Neutrophil (primary cell): ENCODE measurements around the gene BMAL2.

Source experiments
- H3K27ac ChIP-seq: fragments of 200-600 bp; sonication (generic); 2 replicates; pipeline ENCODE4 v1.5.1; 2016; ENCODE audit warnings: mild to moderate bottlenecking, moderate library complexity
- H3K27me3 ChIP-seq: fragments of 200-600 bp; sonication (generic); 2 replicates; pipeline ENCODE4 v1.6.0; 2016; ENCODE audit warnings: mild to moderate bottlenecking
- H3K36me3 ChIP-seq: fragments of 200-600 bp; sonication (generic); 2 replicates; pipeline ENCODE4 v1.5.1; 2017
- H3K4me1 ChIP-seq, 2 experiments: fragments of 200-600 bp in 1 of 2; sonication (generic) in 1 of 2; 1 replicate in 1 of 2; 2 replicates in 1 of 2; pipeline versions ENCODE4 v1.5.1 to v1.6.1; 2013 to 2016; ENCODE audit warnings: low read depth in 1 of 2, low read length in 1 of 2, mild to moderate bottlenecking in 1 of 2, moderate library complexity in 1 of 2; ENCODE audit not compliant: control insufficient read depth in 1 of 2, insufficient read depth in 1 of 2
- H3K4me3 ChIP-seq, 2 experiments: fragments of 200-600 bp in 1 of 2; sonication (generic) in 1 of 2; 1 replicate in 1 of 2; 2 replicates in 1 of 2; pipeline ENCODE4 v1.5.1; 2013 to 2016; ENCODE audit warnings: low read depth in 1 of 2, low read length in 1 of 2, mild to moderate bottlenecking in 1 of 2, moderate library complexity in 1 of 2
- H3K9me3 ChIP-seq: fragments of 200-600 bp; sonication (generic); 2 replicates; pipeline ENCODE4 v1.5.1; 2016
- TF ChIP-seq, protein P1 (sequence below): fragments of 200-600 bp; sonication (generic); IDR thresholded peaks from 2 replicates; pipeline ENCODE4 v1.5.1; 2016; ENCODE audit warnings: antibody characterized with exemption

Gene BMAL2

DNA sequence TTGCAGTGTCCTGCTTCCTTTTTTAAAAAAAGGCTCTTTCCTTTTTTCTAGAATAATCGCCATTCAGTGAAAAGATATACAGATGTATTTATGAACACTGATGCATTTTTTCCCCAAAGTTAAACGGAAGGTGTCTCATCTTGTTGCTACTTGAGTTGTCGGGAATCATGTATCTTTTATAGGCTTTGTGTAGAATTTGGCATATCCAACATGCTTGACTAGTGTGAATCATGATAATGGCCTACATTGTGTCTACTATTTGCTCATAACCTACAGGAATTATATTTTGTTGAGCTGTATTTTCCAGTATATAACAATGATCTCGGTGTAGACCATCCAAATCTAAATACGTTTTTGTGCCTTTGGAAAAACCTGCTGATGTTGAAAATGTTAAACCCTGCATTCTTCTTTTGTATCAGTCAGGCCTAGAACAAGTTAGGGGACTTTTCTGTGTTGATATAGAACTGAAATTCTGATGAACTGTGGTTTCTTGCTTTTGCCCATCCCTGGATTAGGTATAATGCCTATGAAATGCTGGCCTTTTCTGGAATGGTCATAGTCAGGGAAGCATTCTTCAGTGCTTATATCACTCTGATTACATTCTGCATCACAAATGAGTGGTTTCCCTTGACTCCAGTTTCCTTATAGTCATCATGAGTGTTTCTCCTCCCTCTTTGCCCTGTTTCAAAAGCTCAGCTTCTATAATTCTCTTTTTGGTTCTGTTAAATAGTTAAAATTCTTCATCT is 10.8 kb downstream of the BMAL2 start:
- no peaks in the 10 kb centered on the region for H3K27me3 ChIP-seq

DNA sequence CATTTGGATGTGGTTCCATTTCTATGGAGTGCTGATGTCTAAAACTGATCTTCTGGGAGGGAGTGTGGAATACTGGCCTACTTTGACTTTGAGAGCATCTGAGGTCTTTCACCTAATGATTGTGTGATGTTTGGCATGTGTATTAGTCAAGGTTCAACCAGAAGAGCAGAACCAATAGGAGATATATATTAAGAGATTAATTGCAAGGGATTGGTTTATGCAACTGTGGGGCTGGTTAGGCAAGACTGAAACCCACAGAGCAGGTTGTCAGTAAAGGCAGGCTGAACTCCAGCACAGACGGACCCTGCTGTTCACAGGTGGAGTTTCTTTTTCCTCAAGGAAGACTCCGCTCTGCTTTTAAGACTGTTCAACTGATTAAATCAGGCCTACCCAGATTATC is 11.6 kb downstream of the BMAL2 start:
- H3K9me3 ChIP-seq = no peaks in the 10 kb centered on the region
- TF ChIP-seq, protein P1, sequence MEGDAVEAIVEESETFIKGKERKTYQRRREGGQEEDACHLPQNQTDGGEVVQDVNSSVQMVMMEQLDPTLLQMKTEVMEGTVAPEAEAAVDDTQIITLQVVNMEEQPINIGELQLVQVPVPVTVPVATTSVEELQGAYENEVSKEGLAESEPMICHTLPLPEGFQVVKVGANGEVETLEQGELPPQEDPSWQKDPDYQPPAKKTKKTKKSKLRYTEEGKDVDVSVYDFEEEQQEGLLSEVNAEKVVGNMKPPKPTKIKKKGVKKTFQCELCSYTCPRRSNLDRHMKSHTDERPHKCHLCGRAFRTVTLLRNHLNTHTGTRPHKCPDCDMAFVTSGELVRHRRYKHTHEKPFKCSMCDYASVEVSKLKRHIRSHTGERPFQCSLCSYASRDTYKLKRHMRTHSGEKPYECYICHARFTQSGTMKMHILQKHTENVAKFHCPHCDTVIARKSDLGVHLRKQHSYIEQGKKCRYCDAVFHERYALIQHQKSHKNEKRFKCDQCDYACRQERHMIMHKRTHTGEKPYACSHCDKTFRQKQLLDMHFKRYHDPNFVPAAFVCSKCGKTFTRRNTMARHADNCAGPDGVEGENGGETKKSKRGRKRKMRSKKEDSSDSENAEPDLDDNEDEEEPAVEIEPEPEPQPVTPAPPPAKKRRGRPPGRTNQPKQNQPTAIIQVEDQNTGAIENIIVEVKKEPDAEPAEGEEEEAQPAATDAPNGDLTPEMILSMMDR = no peak
- H3K27ac ChIP-seq = no peak overlapping the region
- no peaks in the 10 kb centered on the region for H3K36me3 ChIP-seq
- no peak overlapping the region for H3K4me3 ChIP-seq
- H3K4me1 ChIP-seq = no peaks in the 10 kb centered on the region
- H3K27me3 ChIP-seq = no peaks in the 10 kb centered on the region

More for the DNA sequence above, 10.8 kb downstream of the BMAL2 start:
- Histone ChIP-seq H3K4me1 (no peaks in the 10 kb centered on the region), H3K4me3 (no peak overlapping the region), H3K9me3 (no peaks in the 10 kb centered on the region), H3K36me3 (no peaks in the 10 kb centered on the region), H3K27ac (no peak overlapping the region)
- TF ChIP-seq, protein P1 = no peak

DNA sequence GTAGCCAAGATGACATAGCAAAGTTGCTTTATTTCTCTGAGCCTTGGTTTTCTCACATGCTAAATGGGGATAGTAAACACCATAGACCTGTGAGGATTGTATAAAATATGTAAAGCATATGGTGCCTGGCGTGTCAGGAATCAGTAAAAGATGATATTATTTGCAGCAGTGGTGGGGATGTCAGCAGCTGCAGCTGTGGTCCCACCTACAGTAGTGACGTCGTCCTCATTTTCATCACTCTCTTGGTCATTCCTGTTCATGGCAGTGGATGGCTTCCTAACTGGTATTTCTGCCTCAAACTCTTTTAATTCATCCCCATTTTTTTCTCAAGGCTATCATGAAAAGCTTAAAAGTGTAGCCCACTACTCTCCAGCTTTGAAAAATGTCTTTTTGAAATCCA is 12.1 kb downstream of the BMAL2 start:
- Histone ChIP-seq H3K27ac (no peak overlapping the region), H3K4me1 (no peaks in the 10 kb centered on the region)

DNA sequence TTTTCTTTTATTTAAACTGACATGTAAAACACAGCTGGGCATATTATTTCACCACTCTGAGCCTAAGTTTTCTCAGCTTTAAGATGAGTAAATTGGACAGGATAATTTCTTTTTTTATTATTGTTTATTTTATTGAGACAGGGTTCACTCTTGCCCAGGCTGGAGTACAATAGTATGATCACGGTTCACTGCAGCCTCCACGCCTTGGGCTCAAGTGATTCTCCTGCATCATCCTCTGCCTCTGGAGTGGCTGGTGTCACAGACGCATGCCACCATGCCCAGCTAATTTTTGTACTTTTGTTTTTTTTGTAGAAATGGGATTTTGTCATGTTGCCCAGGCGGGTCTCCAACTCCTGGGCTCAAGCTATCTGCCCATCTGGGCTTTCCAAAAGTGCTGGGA is 12.7 kb downstream of the BMAL2 start:
- no peaks in the 10 kb centered on the region for H3K27me3 ChIP-seq
- H3K36me3 ChIP-seq = no peaks in the 10 kb centered on the region
- no peaks in the 10 kb centered on the region for H3K4me1 ChIP-seq
- H3K4me3 ChIP-seq = no peak overlapping the region
- TF ChIP-seq, protein P1 = no peak
- no peak overlapping the region for H3K27ac ChIP-seq
- H3K9me3 ChIP-seq = no peaks in the 10 kb centered on the region

More for the DNA sequence above, 12.1 kb downstream of the BMAL2 start:
- TF ChIP-seq, protein P1 = no peak
- no peak overlapping the region for H3K4me3 ChIP-seq
- no peaks in the 10 kb centered on the region for H3K36me3 ChIP-seq
- no peaks in the 10 kb centered on the region for H3K27me3 ChIP-seq
- no peaks in the 10 kb centered on the region for H3K9me3 ChIP-seq

DNA sequence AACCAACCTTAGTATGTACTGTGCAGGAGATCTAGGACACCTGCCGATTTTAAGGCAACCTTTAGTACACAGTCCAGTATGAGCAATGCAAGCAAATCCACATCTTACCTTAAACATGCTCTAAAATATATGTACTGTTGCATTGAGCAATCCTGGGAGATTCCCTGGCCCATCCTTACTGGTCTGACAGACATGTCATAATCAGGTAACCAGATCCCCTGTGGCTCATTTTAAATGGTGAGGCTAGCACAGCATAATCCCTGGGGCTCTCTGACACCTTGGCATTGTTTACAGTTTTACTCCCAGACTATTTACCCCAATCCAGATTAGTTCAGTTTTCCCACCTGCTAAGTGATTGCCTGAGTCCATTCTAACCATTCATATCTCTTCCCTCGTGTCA is 15.1 kb downstream of the BMAL2 start:
- H3K4me1 ChIP-seq = no peaks in the 10 kb centered on the region
- H3K27ac ChIP-seq = no peak overlapping the region
- TF ChIP-seq, protein P1 = no peak
- no peak overlapping the region for H3K4me3 ChIP-seq
- no peaks in the 10 kb centered on the region for H3K9me3 ChIP-seq
- no peaks in the 10 kb centered on the region for H3K27me3 ChIP-seq
- no peaks in the 10 kb centered on the region for H3K36me3 ChIP-seq
